ENCODE data around the gene CACNA1E.

The CACNA1E gene

GRCh38 chr1:181807251-181807650 lies 323.9 kb downstream of the CACNA1E start:
- H3K4me3 ChIP-seq (ENCODE audit: low read depth, low read length): no peak overlapping the region
- no peak for TF ChIP-seq CTCF (IDR thresholded peaks at IDR 0.05; ENCODE audit: low read depth, low read length)

- TF ChIP-seq CTCF (IDR thresholded peaks at IDR 0.05; ENCODE audit: low read depth, low read length): no peak
- H3K4me3 ChIP-seq (ENCODE audit: low read depth, low read length): no peak overlapping the region
Observed at GRCh38 chr1:181809991-181810545, 326.8 kb downstream of the CACNA1E start.

DNA sequence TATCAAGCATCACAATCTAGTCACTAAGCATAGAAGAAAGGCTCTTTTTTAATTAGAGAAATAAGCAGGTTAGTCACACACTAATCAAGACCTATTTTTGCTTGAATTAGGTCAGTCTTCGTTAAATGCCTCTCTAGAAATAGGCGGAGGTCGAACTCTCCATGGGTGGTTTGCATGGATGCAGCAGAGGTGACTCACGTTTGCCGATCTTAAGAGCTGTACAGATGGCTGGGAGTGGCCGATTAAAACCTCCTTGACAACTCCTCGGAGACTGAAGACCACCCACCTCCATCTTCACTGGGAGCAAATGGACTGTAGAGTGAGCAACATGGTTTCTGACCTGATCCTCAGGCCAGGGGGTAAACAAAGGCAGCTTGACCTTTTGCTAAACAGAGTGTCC lies 328.9 kb downstream of the CACNA1E start:
- no peak overlapping the region for H3K4me3 ChIP-seq (ENCODE audit: low read depth, low read length)
- no peak for TF ChIP-seq CTCF (IDR thresholded peaks at IDR 0.05; ENCODE audit: low read depth, low read length)

DNA sequence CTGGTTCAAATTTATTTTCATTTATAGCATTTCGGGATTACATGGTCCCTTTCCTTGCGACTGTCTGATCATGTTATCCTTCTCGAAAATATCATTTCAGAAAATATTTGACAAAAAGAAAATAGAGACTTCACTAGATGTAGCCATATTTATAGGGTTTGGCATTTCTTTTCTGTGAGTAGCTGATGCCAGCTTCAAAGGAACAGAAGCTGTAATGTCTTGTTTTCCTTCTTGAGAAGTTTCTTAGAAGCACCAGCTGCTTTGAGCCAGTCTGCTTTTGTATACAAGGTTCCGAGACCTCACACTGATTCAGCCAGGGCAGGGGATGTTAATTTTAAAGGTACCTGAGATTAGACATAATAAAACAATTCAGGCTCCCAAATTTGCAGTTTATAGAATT lies 329.9 kb downstream of the CACNA1E start:
- TF ChIP-seq CTCF (IDR thresholded peaks at IDR 0.05; ENCODE audit: low read depth, low read length): no peak
- H3K4me3 ChIP-seq (ENCODE audit: low read depth, low read length): no peak overlapping the region

- no peak for TF ChIP-seq CTCF (IDR thresholded peaks at IDR 0.05; ENCODE audit: low read depth, low read length)
Observed at GRCh38 chr1:181816608-181817007, 333.3 kb downstream of the CACNA1E start.

GRCh38 chr1:181817091-181817490 lies 333.8 kb downstream of the CACNA1E start:
- H3K4me3 ChIP-seq (ENCODE audit: low read depth, low read length): no peak overlapping the region
- no peak for TF ChIP-seq CTCF (IDR thresholded peaks at IDR 0.05; ENCODE audit: low read depth, low read length)

More at GRCh38 chr1:181816608-181817007, 333.3 kb downstream of the CACNA1E start:
- no peak overlapping the region for H3K4me3 ChIP-seq (ENCODE audit: low read depth, low read length)

DNA sequence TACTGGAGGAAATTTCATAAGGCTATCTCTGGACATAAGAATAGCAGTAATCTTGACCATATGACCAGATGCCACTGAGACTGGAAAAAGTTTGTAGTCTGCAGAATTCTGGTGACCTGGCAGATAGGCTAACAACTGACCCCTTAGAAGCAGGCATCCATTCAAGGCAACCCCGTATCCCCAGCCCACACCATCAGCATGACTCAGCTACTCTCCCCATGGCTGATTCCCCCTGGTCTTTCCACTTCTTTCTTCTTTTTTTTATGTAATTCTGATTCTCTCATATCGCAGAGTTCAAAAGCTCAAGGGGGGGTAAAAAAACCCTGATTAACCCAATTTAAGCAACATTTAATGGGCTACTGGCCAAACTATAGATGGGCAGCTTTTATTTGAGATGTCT lies 335.1 kb downstream of the CACNA1E start:
- no peak overlapping the region for H3K4me3 ChIP-seq (ENCODE audit: low read depth, low read length)
- no peak for TF ChIP-seq CTCF (IDR thresholded peaks at IDR 0.05; ENCODE audit: low read depth, low read length)

All from WI38 (cell line).